ENCODE measurements around the gene ZBTB45. TPM values are rescaled to one million over a fixed set of nuclear protein-coding genes. Genes with fewer than 3 reads are reported as not detected.
A peak's percentile ranks its signal among the peaks of the same experiment; 100 is the strongest.

Gene ZBTB45
- total RNA-seq, 1 donor from 2014 or later: 22.2 TPM

DNA sequence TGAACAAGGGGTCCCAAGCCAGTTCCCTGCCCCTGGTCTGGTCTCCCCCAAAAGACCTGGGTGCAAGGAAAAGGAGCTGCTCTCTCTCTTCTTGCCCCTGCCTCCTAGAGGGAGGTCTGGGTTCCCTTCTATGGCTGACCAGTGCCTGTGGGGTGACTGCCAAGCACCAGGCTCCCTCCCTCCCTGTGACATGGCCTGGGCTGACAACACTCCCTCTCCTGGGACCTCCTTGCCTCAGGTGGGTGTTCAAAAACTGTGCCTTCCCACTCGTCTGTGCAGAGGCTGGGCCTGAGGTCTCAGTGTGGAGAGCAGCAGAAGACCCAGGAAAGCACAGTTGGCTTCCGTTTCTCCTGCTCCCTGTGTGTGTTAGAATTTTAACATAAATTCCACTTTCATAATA, 38.8 kb downstream of the ZBTB45 start:
- peak overlapping the region; percentile 25 for H3K4me3 Mint-ChIP-seq (ENCODE audit: unreplicated experiment)
- no peak for DNase-seq (ENCODE audit: low spot score)
- H3K36me3 Mint-ChIP-seq (ENCODE audit: low read depth, unreplicated experiment): peaks cover 8% of the 10 kb centered on the region
- no peak overlapping the region for H3K27ac Mint-ChIP-seq (ENCODE audit: unreplicated experiment)
- TF ChIP-seq, protein P1, sequence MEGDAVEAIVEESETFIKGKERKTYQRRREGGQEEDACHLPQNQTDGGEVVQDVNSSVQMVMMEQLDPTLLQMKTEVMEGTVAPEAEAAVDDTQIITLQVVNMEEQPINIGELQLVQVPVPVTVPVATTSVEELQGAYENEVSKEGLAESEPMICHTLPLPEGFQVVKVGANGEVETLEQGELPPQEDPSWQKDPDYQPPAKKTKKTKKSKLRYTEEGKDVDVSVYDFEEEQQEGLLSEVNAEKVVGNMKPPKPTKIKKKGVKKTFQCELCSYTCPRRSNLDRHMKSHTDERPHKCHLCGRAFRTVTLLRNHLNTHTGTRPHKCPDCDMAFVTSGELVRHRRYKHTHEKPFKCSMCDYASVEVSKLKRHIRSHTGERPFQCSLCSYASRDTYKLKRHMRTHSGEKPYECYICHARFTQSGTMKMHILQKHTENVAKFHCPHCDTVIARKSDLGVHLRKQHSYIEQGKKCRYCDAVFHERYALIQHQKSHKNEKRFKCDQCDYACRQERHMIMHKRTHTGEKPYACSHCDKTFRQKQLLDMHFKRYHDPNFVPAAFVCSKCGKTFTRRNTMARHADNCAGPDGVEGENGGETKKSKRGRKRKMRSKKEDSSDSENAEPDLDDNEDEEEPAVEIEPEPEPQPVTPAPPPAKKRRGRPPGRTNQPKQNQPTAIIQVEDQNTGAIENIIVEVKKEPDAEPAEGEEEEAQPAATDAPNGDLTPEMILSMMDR (IDR thresholded peaks at IDR 0.05; ENCODE audit: unreplicated experiment): no peak
- no peaks in the 10 kb centered on the region for H3K9me3 Mint-ChIP-seq (ENCODE audit: unreplicated experiment)
- peaks cover 5% of the 10 kb centered on the region for H3K27me3 Mint-ChIP-seq (ENCODE audit: unreplicated experiment)
- H3K4me1 Mint-ChIP-seq (ENCODE audit: unreplicated experiment): peaks cover 4% of the 10 kb centered on the region

DNA sequence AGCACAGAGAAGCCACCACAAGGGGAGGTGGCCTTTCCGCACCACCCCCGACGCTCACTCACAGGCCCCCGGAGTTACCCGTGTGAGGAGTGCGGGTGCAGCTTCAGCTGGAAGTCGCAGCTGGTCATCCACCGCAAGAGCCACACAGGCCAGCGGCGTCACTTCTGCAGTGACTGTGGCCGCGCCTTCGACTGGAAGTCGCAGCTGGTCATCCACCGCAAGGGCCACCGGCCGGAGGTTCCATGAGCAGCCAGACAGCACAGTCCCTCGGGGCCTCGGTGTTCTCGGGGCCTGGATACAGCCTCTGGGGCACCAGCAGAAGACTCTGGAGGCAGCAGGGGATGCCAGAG, 39.2 kb downstream of the ZBTB45 start:
- Mint-ChIP-seq H3K27ac (ENCODE audit: unreplicated experiment) (no peak overlapping the region), H3K4me1 (ENCODE audit: unreplicated experiment) (peaks cover 4% of the 10 kb centered on the region), H3K36me3 (ENCODE audit: low read depth, unreplicated experiment) (peaks cover 8% of the 10 kb centered on the region), H3K27me3 (ENCODE audit: unreplicated experiment) (peaks cover 6% of the 10 kb centered on the region), H3K4me3 (ENCODE audit: unreplicated experiment) (no peak overlapping the region), H3K9me3 (ENCODE audit: unreplicated experiment) (no peaks in the 10 kb centered on the region)
- TF ChIP-seq, protein P1 (IDR thresholded peaks at IDR 0.05; ENCODE audit: unreplicated experiment): no peak
- DNase-seq (ENCODE audit: low spot score): no peak

DNA sequence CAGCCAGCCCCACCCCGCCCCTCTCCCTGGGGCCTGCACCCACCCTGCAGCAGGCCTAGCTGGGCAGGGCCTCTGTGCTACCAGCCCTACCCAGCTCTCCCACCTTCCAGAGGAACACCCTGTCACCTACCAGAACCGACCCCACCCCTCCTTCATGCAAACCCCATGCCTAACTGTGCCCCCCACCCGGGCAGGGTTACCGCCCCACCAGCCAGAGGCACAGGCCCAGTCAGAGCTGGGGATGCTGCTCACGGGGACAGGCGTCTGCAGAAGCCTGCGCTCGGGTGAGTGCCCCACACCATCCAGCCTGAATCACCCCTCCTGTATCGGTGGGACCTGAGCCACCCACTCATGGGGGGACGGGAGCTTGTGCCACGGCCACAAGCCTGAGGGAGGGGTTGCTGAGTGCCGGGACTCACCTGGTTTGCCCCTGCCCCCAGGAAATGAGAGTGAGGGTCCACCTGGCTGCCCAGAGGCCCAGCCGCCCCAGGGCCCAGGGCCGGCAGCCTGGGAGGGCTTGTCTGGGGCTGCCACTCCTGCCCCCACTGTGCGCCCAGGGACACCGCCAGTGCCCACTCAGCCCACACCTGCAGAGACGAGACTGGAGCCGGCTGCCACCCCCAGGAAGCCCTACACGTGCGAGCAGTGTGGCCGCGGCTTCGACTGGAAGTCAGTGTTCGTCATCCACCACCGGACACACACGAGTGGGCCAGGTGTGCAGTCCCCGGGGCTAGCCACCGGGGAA, 39.7 kb downstream of the ZBTB45 start:
- H3K4me1 Mint-ChIP-seq (ENCODE audit: unreplicated experiment): peaks cover 8% of the 10 kb centered on the region
- H3K9me3 Mint-ChIP-seq (ENCODE audit: unreplicated experiment): no peaks in the 10 kb centered on the region
- TF ChIP-seq, protein P1 (IDR thresholded peaks at IDR 0.05; ENCODE audit: unreplicated experiment): no peak
- H3K27ac Mint-ChIP-seq (ENCODE audit: unreplicated experiment): no peak overlapping the region
- no peak for DNase-seq (ENCODE audit: low spot score)
- peaks cover 9% of the 10 kb centered on the region for H3K27me3 Mint-ChIP-seq (ENCODE audit: unreplicated experiment)
- peaks cover 8% of the 10 kb centered on the region for H3K36me3 Mint-ChIP-seq (ENCODE audit: low read depth, unreplicated experiment)
- no peak overlapping the region for H3K4me3 Mint-ChIP-seq (ENCODE audit: unreplicated experiment)

DNA sequence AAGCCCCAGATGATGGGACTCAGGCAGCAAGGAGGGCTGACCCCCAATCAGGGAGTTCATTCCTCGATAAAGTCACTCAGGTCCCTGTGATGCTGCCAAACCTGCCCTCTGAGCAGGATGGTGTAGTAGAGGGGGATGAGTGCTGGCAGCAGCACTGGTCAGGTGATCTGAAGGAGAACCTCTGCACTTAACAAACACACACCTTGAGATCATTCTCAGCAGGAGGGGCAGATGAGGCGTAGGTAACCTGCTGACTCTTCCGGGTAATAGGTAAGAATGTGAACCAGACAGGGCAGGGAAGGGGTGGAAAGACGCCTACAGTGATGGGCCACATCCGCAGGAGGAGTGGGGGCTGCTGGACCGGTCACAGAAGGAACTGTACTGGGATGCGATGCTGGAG, 40.3 kb downstream of the ZBTB45 start:
- TF ChIP-seq, protein P1 (IDR thresholded peaks at IDR 0.05; ENCODE audit: unreplicated experiment): no peak
- Mint-ChIP-seq H3K4me1 (ENCODE audit: unreplicated experiment) (peaks cover 8% of the 10 kb centered on the region), H3K4me3 (ENCODE audit: unreplicated experiment) (no peak overlapping the region), H3K27me3 (ENCODE audit: unreplicated experiment) (peaks cover 9% of the 10 kb centered on the region), H3K36me3 (ENCODE audit: low read depth, unreplicated experiment) (peaks cover 8% of the 10 kb centered on the region), H3K27ac (ENCODE audit: unreplicated experiment) (no peak overlapping the region), H3K9me3 (ENCODE audit: unreplicated experiment) (no peaks in the 10 kb centered on the region)
- no peak for DNase-seq (ENCODE audit: low spot score)

DNA sequence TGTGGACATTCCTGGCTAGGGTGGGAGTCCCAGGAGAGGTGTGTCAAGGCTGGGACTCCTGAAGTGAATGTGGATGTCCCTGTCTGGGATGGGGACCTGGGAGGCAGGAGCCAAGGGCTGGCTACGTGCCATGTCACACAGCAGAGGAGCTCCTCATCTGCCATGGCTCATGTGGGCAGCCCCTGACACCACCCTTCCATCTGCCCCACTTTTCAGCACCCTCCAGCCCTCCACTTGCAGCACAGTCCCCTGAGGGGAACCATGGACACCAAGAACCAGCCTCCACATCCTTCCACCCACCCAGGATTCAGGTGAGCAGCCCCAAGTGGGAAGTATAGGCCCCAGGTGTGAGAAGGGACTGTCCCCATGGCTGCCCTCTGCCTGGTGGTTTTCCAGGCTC, 41.7 kb downstream of the ZBTB45 start:
- Mint-ChIP-seq H3K4me1 (ENCODE audit: unreplicated experiment) (peaks cover 8% of the 10 kb centered on the region), H3K9me3 (ENCODE audit: unreplicated experiment) (no peaks in the 10 kb centered on the region), H3K4me3 (ENCODE audit: unreplicated experiment) (no peak overlapping the region), H3K27ac (ENCODE audit: unreplicated experiment) (no peak overlapping the region), H3K36me3 (ENCODE audit: low read depth, unreplicated experiment) (peaks cover 12% of the 10 kb centered on the region), H3K27me3 (ENCODE audit: unreplicated experiment) (peaks cover 9% of the 10 kb centered on the region)
- DNase-seq (ENCODE audit: low spot score): no peak
- TF ChIP-seq, protein P1 (IDR thresholded peaks at IDR 0.05; ENCODE audit: unreplicated experiment): no peak

Data from endothelial cell (in vitro differentiated cells).